Spinal cord (tissue), 10 donors: ENCODE measurements around the gene FAM111A. TPM values are rescaled to one million over a fixed set of nuclear protein-coding genes. Genes with fewer than 3 reads are reported as not detected.

Experiments used
- DNase-seq, 6 donors: peaks; one replicate each; pipeline versions ENCODE4 v3.0.0 to v3.0.0-alpha.2; 2013 to 2015; ENCODE audit warnings: low spot score in 6 of 6, low read depth in 4 of 6
- H3K27ac ChIP-seq: one replicate; pipeline ENCODE4 v1.5.1; 2013; ENCODE audit warnings: low read depth, low read length, control low read depth
- H3K27me3 ChIP-seq: one replicate; pipeline ENCODE4 v1.6.1; 2013; ENCODE audit warnings: low read length; ENCODE audit not compliant: control insufficient read depth, insufficient read depth
- H3K36me3 ChIP-seq: one replicate; pipeline ENCODE4 v1.6.1; 2013; ENCODE audit warnings: low read length; ENCODE audit not compliant: control insufficient read depth, insufficient read depth
- H3K4me1 ChIP-seq: one replicate; pipeline ENCODE4 v1.6.1; 2013; ENCODE audit warnings: low read length; ENCODE audit not compliant: control insufficient read depth, insufficient read depth
- H3K4me3 ChIP-seq: one replicate; pipeline ENCODE4 v1.5.1; 2013; ENCODE audit warnings: low read depth, low read length, control low read depth
- H3K9me3 ChIP-seq: one replicate; pipeline ENCODE4 v1.6.1; 2013; ENCODE audit warnings: low read length; ENCODE audit not compliant: control insufficient read depth, insufficient read depth
- WGBS: methylation state at CpG from one replicate; pipeline ENCODE4 v1.1.5; 2013; ENCODE audit warnings: missing lambda C conversion rate; ENCODE audit not compliant: insufficient coverage; 5-methylcytosine and 5-hydroxymethylcytosine counted together
- polyA plus RNA-seq, 2 donors: library from polyadenylated mRNA; unstranded; fragments of 120-200 nt; gene quantifications; one replicate each; pipeline ENCODE4 v1.2.1, GENCODE V29; 2013; ENCODE audit not compliant: insufficient read length in 2 of 2
- total RNA-seq, 2 donors: library from RNA; depleted of rRNA in 1 of 2; stranded (reverse); fragments of 120-200 nt in 1 of 2; fragments of >200 nt in 1 of 2; gene quantifications; one replicate each; pipeline versions ENCODE4 v1.2.3 to v1.2.4, GENCODE V29; 2013 to 2014
- donor health status: healthy.

Gene FAM111A
- total and polyA plus RNA-seq, 4 donors = 25.3 to 47.5 (median 31.1) TPM

DNA sequence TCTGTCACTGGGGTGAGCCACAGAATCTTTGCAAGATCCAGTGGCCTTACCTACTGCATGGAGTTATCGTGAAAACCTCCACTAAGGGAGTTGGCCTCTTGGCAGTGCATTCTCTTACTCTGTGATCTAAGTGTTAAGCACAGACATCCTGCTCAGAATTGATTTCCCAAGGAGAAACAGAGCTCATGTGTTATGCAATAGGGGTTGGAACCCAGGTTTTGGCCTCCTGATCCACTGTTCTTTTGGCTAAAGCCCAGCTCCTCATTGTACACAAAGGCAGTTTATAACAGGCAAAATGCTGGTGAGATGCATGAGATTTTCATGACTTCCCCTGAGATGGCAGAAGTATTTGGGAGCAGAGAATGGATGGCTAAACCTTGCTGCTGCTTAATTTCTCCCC, 41.1 kb downstream of the FAM111A start:
- 57% methylated on average over 1 of the region's 1 CpG for WGBS

DNA sequence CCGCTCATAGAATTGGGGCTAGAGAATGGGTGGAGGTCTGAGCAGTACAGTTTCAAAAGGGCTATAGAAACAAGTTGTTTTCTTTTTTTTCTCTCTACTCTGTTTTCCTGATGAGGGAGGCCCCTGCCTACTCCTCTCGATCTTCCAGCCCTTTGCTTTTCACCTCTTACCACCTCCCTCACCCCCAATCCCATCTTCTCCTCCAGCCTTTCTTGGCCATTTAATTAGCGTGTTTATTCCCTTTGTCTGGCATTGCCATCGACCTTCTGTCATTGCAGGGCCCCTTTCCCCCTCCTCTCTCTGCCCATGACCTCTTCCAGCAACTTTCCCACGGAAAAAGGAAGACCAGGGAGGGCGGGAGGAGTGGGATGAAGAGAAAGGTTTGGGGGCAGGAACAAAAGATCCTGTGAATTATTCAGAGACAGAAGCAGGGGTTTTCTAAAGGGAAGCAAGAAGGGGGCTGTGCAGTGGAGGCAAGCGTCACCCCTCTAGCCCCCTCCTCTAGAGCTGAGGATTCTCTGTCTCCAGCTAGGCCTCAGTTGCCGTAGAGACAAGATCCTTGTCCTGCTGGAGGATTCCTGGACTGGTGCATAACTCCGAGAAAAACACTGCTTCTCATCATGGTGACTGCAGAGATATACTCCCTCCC, 42.2 kb downstream of the FAM111A start:
- 33% methylated on average over 4 of the region's 9 CpGs for WGBS
- H3K27ac ChIP-seq = peak overlapping the region; percentile 87
- no peaks in the 10 kb centered on the region for H3K9me3 ChIP-seq
- H3K4me3 ChIP-seq = peak overlapping the region; percentile 7
- H3K36me3 ChIP-seq = peaks cover 42% of the 10 kb centered on the region
- no peaks in the 10 kb centered on the region for H3K27me3 ChIP-seq
- peaks cover 62% of the 10 kb centered on the region for H3K4me1 ChIP-seq
- peak in 2 of 6 donors; percentile 74 to 88 for DNase-seq

More for the DNA sequence above, 41.1 kb downstream of the FAM111A start:
- H3K36me3 ChIP-seq = peaks cover 37% of the 10 kb centered on the region
- no peaks in the 10 kb centered on the region for H3K9me3 ChIP-seq
- H3K4me1 ChIP-seq = peaks cover 62% of the 10 kb centered on the region
- H3K27ac ChIP-seq = peak overlapping the region; percentile 87
- no peak overlapping the region for H3K4me3 ChIP-seq
- peak in 2 of 6 donors; percentile 31 to 60 for DNase-seq
- H3K27me3 ChIP-seq = no peaks in the 10 kb centered on the region

GRCh38 chr11:59185386-59185945, 42.8 kb downstream of the FAM111A start:
- Histone ChIP-seq H3K27me3 (no peaks in the 10 kb centered on the region), H3K36me3 (peaks cover 46% of the 10 kb centered on the region), H3K9me3 (no peaks in the 10 kb centered on the region), H3K4me3 (peak overlapping the region; percentile 7), H3K27ac (peak overlapping the region; percentile 87), H3K4me1 (peaks cover 59% of the 10 kb centered on the region)
- DNase-seq = peak in 1 of 6 donors; percentile 69
- 17% methylated on average over 1 of the region's 5 CpGs for WGBS

DNA sequence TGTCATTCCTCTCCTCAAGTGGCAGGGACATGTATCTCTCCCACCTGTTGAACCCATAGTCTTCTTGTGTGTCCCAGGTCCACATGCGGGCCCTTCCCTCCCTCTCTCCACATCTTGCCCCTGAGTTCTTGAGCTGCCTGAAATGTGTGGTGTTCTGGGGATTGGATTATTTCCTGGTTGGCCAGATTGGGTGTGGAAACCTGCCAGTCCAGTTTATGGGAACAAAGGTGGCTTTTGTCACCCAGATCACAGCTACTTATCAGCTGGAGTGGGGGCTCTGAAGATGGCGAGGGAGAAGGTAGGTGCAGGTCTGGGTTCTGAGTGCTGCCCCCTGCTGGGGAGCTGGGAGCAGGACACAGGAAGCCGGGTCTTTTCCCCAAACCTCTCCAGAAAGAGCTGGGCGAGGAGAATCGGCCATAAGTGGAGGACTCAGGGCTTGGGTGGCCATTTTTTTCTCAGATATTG, 43.5 kb downstream of the FAM111A start:
- no peaks in the 10 kb centered on the region for H3K9me3 ChIP-seq
- peaks cover 53% of the 10 kb centered on the region for H3K36me3 ChIP-seq
- no peak overlapping the region for H3K4me3 ChIP-seq
- 19% methylated on average over 2 of the region's 5 CpGs for WGBS
- peak overlapping the region; percentile 87 for H3K27ac ChIP-seq
- peak in 2 of 6 donors; percentile 68 to 71 for DNase-seq
- no peaks in the 10 kb centered on the region for H3K27me3 ChIP-seq
- H3K4me1 ChIP-seq = peaks cover 58% of the 10 kb centered on the region

DNA sequence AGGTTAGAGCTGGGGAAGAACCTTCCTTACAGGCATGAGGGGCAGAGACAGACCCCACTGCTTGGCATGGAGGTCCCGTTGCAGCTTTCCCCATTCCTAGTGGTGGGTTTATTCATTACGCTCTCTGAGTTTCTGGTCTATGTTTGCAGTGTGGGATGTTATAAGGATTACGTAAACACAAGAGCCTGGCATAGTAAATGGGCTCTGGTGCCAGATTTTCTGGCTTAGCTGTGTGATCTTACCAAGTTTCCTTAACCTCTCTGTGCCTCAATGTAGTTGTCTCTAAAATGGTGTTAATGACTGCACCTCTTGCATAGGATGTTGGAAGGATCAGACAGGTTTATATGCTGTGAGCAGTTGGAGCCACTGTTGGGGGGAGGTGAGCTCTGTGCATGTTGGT, 44.4 kb downstream of the FAM111A start:
- H3K27ac ChIP-seq = peak overlapping the region; percentile 87
- WGBS = 60% methylated on average over 1 of the region's 3 CpGs
- peaks cover 52% of the 10 kb centered on the region for H3K36me3 ChIP-seq
- H3K27me3 ChIP-seq = no peaks in the 10 kb centered on the region
- H3K9me3 ChIP-seq = no peaks in the 10 kb centered on the region
- peaks cover 51% of the 10 kb centered on the region for H3K4me1 ChIP-seq
- DNase-seq = no peak
- H3K4me3 ChIP-seq = no peak overlapping the region

DNA sequence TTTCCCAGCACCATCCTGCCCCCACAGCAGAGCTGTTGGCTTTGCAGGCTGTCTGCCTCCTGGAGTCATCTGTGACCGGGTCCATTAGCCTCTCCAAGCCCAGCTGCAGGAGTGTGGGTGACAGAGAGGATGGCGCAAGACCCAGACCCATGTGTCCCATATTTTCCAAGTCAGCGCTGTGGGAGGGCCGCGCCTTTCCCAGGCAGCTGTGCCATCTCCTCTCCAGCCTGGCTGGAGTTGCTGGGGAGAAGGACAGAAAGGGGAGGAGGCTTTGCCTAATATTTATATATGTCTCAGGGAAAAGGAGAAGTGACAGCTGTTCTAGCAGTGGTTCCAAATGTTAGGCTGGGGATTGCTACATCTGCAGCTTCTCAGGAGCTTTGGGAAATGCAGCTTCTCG, 44.9 kb downstream of the FAM111A start:
- H3K4me1 ChIP-seq = peaks cover 46% of the 10 kb centered on the region
- DNase-seq = no peak
- no peaks in the 10 kb centered on the region for H3K9me3 ChIP-seq
- peak overlapping the region; percentile 25 for H3K27ac ChIP-seq
- H3K27me3 ChIP-seq = no peaks in the 10 kb centered on the region
- peaks cover 52% of the 10 kb centered on the region for H3K36me3 ChIP-seq
- no peak overlapping the region for H3K4me3 ChIP-seq
- 68% methylated on average over 5 of the region's 6 CpGs for WGBS

- no peak for DNase-seq
- peaks cover 38% of the 10 kb centered on the region for H3K4me1 ChIP-seq
- no peak overlapping the region for H3K27ac ChIP-seq
- H3K9me3 ChIP-seq = no peaks in the 10 kb centered on the region
- no peaks in the 10 kb centered on the region for H3K27me3 ChIP-seq
- peaks cover 48% of the 10 kb centered on the region for H3K36me3 ChIP-seq
- no peak overlapping the region for H3K4me3 ChIP-seq
- WGBS = 74% methylated on average over 3 of the region's 4 CpGs
Measured at GRCh38 chr11:59188954-59189353, 46.3 kb downstream of the FAM111A start.

DNA sequence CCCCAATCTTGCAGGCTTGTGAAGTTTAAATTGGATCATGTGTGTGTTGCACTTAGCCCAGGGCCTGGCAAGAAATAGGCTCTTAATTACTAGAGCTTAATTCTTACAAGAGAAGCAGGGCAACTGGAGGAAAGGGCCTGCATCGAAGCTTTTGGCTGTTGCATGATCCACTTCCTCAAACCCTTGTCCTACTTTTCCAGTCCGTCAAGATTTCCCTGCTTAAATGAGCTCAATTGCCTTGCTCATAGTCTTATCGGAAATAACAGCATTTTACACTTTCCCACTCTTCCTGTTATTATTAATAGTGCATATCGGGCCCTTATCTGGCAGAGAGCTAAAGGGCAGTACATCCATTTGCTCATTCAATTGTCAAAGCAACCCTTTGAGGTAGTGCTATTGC, 47.3 kb downstream of the FAM111A start:
- Histone ChIP-seq H3K4me3 (no peak overlapping the region), H3K27ac (no peak overlapping the region), H3K27me3 (no peaks in the 10 kb centered on the region), H3K36me3 (peaks cover 48% of the 10 kb centered on the region), H3K4me1 (peaks cover 29% of the 10 kb centered on the region), H3K9me3 (no peaks in the 10 kb centered on the region)
- 78% methylated on average over 4 of the region's 4 CpGs for WGBS
- no peak for DNase-seq

DNA sequence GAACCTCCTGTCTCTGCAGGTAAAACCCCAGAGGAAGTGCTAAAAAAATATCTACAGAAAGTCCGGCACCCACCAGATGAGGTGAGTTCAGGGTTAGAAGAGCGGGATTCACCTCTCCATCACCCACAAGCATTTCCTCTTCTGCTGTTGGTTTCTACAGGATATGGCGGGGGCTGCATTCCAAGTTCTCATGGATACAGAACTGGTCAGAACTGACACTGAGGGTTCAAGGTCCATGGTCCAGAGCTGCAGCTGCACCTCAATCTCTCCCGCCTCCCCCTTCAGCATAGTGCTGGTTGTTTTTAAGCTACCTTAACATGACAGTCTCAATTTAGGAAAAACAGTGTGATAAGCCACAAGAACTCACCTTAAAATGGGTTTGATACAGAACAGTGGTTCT, 48.4 kb downstream of the FAM111A start:
- 93% methylated on average over 3 of the region's 4 CpGs for WGBS

GRCh38 chr11:59191890-59192289, 49.2 kb downstream of the FAM111A start:
- no peak overlapping the region for H3K4me3 ChIP-seq
- no peak for DNase-seq
- H3K9me3 ChIP-seq = no peaks in the 10 kb centered on the region
- no peaks in the 10 kb centered on the region for H3K27me3 ChIP-seq
- peaks cover 59% of the 10 kb centered on the region for H3K36me3 ChIP-seq
- 95% methylated on average over 8 of the region's 8 CpGs for WGBS
- H3K27ac ChIP-seq = no peak overlapping the region
- peaks cover 13% of the 10 kb centered on the region for H3K4me1 ChIP-seq

More for the DNA sequence above, 48.4 kb downstream of the FAM111A start:
- DNase-seq = no peak
- no peak overlapping the region for H3K27ac ChIP-seq
- peaks cover 21% of the 10 kb centered on the region for H3K4me1 ChIP-seq
- no peaks in the 10 kb centered on the region for H3K9me3 ChIP-seq
- H3K36me3 ChIP-seq = peaks cover 54% of the 10 kb centered on the region
- H3K4me3 ChIP-seq = no peak overlapping the region
- H3K27me3 ChIP-seq = no peaks in the 10 kb centered on the region
